Measurements from ENCODE around the gene PACRG. TPM values are rescaled to one million over a fixed set of nuclear protein-coding genes. Genes with fewer than 3 reads are reported as not detected.

PACRG gene
- total RNA-seq, 1 experiment from 2014 or later, result 0.26 TPM

DNA sequence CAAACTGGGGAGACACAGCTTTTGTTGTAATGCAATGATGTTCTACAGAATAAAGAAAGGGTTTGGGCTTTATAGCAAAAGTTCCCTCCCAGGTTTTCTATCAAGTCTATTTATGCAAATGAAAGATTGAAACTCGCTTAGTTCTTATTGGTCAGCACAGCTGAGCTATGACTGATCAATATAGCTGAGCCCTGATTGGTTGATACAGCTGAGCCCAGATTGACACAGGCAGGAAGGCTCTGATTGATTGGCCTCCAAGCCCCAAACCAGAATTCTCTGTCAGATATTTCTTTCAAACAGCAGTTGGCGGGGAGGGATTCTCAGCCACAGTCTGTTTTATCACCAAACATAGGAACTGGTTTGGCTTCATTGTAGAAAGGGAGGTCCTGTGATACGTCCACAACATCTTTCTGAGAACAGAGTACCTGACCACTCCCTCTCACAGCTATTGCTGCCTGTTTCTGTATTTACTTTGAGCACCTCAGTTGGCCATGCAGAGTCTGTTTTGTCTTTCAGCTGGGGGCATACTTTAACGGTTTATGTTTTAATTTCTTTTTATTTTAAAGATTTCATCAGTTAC, 223.5 kb downstream of the PACRG start:
- no peak for DNase-seq
- H3K9me3 Mint-ChIP-seq, result peaks cover 0 to 3% of the 10 kb centered on the region in 2 experiments; a peak in 1 of 5 replicates
- H4K5ac ChIP-seq (ENCODE audit: insufficient read length, low read depth, low read length), result no peak overlapping the region
- H3K23ac ChIP-seq (ENCODE audit: insufficient read length, low read depth, low read length), result no peak overlapping the region
- H2BK15ac ChIP-seq (ENCODE audit: low read depth, low read length), result no peak overlapping the region
- H3K18ac ChIP-seq (ENCODE audit: insufficient read length, low read depth, low read length), result no peak overlapping the region
- H3K23me2 ChIP-seq (ENCODE audit: insufficient read length, low read depth, low read length, poor library complexity, severe bottlenecking), result no peaks in the 10 kb centered on the region
- no peaks in the 10 kb centered on the region for H3K79me1 ChIP-seq (ENCODE audit: insufficient read depth, low read depth, low read length, poor library complexity, severe bottlenecking)
- TF ChIP-seq, protein P1, sequence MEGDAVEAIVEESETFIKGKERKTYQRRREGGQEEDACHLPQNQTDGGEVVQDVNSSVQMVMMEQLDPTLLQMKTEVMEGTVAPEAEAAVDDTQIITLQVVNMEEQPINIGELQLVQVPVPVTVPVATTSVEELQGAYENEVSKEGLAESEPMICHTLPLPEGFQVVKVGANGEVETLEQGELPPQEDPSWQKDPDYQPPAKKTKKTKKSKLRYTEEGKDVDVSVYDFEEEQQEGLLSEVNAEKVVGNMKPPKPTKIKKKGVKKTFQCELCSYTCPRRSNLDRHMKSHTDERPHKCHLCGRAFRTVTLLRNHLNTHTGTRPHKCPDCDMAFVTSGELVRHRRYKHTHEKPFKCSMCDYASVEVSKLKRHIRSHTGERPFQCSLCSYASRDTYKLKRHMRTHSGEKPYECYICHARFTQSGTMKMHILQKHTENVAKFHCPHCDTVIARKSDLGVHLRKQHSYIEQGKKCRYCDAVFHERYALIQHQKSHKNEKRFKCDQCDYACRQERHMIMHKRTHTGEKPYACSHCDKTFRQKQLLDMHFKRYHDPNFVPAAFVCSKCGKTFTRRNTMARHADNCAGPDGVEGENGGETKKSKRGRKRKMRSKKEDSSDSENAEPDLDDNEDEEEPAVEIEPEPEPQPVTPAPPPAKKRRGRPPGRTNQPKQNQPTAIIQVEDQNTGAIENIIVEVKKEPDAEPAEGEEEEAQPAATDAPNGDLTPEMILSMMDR (conservative IDR thresholded peaks at IDR 0.05), result no peak
- H3K4me1 Mint-ChIP-seq, result no peaks in the 10 kb centered on the region
- no CpG with 5 or more reads among the region's 4 CpGs for WGBS (ENCODE audit: extremely low coverage, insufficient read length, low lambda C conversion rate)
- H3K4me1 ChIP-seq (ENCODE audit: insufficient read depth, low read length), result no peaks in the 10 kb centered on the region
- H2BK20ac ChIP-seq (ENCODE audit: low read depth, low read length, poor library complexity, severe bottlenecking), result no peak overlapping the region
- H3K4me2 ChIP-seq (ENCODE audit: insufficient read depth, insufficient read length, low read length), result no peak overlapping the region
- no peak overlapping the region for H4K8ac ChIP-seq (replicated peaks; ENCODE audit: insufficient read length, low read depth, low read length)
- H3K56ac ChIP-seq (ENCODE audit: insufficient read length, low read depth, low read length), result no peak overlapping the region
- H4K20me1 ChIP-seq (ENCODE audit: control insufficient read depth, insufficient read depth, insufficient read length), result no peaks in the 10 kb centered on the region
- no peak overlapping the region for H3K14ac ChIP-seq (ENCODE audit: insufficient read depth, low read length)
- no peaks in the 10 kb centered on the region for H3K27me3 Mint-ChIP-seq (ENCODE audit: low read depth)
- no peak overlapping the region for H2AFZ ChIP-seq (ENCODE audit: low read length)
- H3K9ac ChIP-seq (ENCODE audit: extremely low read depth, insufficient read length, low read length), result no peak overlapping the region
- H3K4ac ChIP-seq (ENCODE audit: low read depth, low read length), result no peak overlapping the region
- H2BK5ac ChIP-seq (ENCODE audit: insufficient read length, low read length), result no peak overlapping the region
- no peak overlapping the region for H3T11ph ChIP-seq (ENCODE audit: low read length)
- no peak overlapping the region for H3K27ac Mint-ChIP-seq
- H3K79me2 ChIP-seq (ENCODE audit: insufficient read depth, low read length), result no peaks in the 10 kb centered on the region
- H3K36me3 Mint-ChIP-seq (ENCODE audit: insufficient read depth in 1 of 3, low read depth in 3 of 3), result no peaks in the 10 kb centered on the region
- H3K27me3 ChIP-seq (ENCODE audit: insufficient read depth, low read length), result no peaks in the 10 kb centered on the region
- no peak overlapping the region for H2BK12ac ChIP-seq (ENCODE audit: insufficient read length, low read depth, low read length)
- H3K27ac ChIP-seq (ENCODE audit: insufficient read length, low read depth, low read length), result no peak overlapping the region
- H3K9me3 ChIP-seq (ENCODE audit: control insufficient read depth, low read depth, low read length), result no peaks in the 10 kb centered on the region
- no peak overlapping the region for H4K91ac ChIP-seq (ENCODE audit: insufficient read length, low read depth, low read length)
- no peak overlapping the region for H2BK120ac ChIP-seq (ENCODE audit: low read depth, low read length, poor library complexity, severe bottlenecking)
- no peak overlapping the region for H3K4me3 Mint-ChIP-seq
- no peak overlapping the region for H2AK5ac ChIP-seq (ENCODE audit: insufficient read length, low read length)
